Stimulated activated CD8-positive, alpha-beta memory T cell treated with anti-CD3 and anti-CD28 coated beads, Interleukin-4, amount 100 ng/mL, for 4 hours (primary cell): ENCODE results near the gene MYO5A.
"Not testable (repeated sequence)": the region's sequence is repeated elsewhere in the genome, so short reads cannot be mapped to it uniquely, and the experiment has no call there.

Experiments used
- DNase-seq, 2 donors: peaks; one replicate each; pipeline ENCODE4 v3.0.0-alpha.2; 2020; ENCODE audit warnings: low read depth in 2 of 2, low spot score in 1 of 2

Gene MYO5A

GRCh38 chr15:52509500-52510245 lies 19.0 kb downstream of the MYO5A start:
- no peak for DNase-seq

- DNase-seq, result no peak
Observed at GRCh38 chr15:52506549-52506948, 22.1 kb downstream of the MYO5A start.

- no peak for DNase-seq
Observed at GRCh38 chr15:52505151-52505550, 23.5 kb downstream of the MYO5A start.

DNA sequence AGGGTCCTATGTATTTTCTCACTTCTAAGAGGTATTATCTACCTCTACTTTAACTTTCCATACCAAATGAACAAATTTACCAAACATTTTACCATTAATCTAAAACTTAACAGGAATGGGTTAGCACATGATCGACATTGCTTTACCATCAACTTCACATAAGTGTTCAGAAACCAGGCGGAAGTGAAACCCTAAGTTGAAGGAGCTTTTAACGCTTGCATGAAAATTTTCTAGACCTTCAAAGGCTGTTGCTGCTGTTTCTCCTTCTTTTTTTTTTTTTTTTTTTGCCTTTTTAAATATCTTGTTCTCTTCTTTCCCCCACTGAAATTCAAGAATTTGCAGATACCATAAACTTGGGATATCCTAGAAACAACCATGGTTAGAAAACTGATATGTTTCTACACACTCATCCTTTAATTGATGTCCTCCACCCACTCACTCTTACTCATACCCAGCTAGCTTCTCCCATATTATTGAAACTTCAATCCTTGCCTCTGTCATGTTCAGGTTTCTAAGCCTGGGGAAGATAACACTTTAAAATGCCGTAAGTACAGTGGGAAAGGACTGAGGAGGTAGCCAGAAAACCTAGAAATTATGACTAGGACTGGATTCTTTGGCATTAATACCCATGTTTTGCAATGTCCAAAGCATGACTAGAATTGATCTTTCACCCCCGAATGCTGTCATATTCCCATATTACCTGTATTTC lies 24.7 kb downstream of the MYO5A start:
- DNase-seq, result no peak

DNA sequence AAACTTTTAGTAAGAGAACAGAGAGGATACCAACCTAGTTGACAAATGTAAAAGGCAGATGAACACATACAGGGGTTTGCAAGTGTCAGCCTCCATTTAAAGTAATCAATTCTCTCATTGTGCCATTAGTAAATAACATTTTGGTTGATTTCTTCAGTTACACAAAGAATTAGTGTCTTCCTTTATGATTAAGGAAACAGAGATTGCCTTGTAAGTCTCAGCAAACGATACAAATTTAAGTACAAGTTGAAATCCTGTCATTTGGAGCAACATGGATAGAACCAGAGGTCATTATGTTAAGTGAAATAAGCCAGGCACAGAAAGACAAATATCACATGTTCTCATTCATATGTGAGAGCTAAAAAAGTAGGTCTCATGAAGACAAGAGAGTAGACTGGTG lies 26.1 kb downstream of the MYO5A start:
- no peak for DNase-seq

GRCh38 chr15:52499506-52499905 lies 29.2 kb downstream of the MYO5A start:
- no peak for DNase-seq

DNA sequence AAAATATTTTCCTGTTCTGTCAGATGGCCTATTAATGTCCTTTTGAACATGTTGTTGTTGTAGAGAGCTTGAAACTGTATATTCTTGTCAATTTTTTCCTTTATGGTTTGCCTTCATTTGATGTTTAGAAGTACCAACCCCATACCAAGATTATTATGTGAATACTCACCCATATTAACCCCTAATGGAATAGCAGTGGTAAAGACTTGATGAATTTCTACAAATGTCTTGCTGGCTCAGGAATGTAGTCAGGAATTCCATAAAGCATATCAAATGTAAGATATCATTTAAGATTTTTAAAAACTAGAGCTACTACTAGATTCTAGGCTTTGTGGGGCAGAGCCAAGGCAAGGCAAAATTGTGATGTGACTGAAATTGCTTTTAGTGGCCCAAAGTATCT lies 30.0 kb downstream of the MYO5A start:
- no peak for DNase-seq

- no peak for DNase-seq
Observed at GRCh38 chr15:52496776-52497470, 31.8 kb downstream of the MYO5A start.

DNA sequence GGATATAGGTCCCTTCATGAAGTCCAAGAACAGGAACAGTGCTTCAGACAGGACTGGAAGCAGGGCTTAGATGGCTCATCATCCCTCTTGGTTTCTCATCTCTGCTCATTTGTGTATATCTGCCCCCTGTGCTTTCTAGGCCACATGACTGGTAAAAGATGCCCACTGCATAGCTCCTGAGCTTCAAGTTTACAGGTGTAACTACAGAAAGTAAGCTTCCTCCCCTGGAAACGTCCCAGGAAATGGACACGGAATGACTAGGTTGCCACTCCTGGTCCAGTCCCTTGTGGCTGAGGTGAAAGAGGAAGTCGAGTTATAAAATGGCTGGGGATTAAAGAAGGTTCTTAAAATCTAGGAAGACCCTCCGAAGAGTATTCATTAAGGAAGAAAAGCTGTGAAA lies 32.5 kb downstream of the MYO5A start:
- no peak for DNase-seq

GRCh38 chr15:52495125-52495524 lies 33.6 kb downstream of the MYO5A start:
- no peak for DNase-seq

GRCh38 chr15:52493968-52494367 lies 34.7 kb downstream of the MYO5A start:
- no peak for DNase-seq

DNA sequence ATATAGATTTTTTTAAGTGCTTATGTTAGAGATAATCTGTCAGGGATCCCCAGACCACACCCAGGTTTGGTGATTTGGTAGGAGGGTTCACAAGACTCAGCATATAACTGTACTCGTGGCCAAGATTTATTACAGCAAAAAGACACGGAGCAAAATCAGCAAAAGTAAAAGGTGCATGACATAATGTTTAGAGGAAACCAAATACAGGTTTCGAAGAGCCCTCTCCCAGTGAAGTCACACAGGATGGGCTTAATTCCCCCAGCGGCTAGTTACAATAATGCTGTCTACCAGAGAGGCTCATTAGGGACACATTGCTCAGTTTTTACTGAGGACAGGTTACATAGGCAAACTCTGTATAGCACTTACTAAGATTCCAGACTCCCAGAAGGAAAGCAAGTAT lies 36.5 kb downstream of the MYO5A start:
- DNase-seq, result no peak

- DNase-seq, result no peak
Observed at GRCh38 chr15:52491472-52491871, 37.2 kb downstream of the MYO5A start.

- not testable (repeated sequence) for DNase-seq
Observed at GRCh38 chr15:52489430-52489829, 39.2 kb downstream of the MYO5A start.

DNA sequence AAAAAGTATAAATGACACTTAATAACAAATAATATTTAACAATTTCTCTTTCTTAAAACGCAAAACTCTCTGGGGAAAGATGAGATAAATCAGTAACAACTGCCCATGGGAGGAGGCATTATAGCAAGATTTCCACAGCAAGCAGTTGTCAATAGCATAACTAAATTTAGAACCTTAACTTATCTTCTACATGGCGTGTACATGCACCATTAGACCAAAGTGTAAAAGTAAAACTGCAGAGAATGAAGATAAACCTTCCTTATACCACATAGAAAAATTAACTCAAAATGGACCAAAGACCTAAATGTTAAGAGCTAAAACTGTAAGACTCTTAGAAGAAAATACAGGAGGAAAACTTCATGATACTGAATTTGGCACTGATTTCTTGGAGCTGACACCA lies 39.9 kb downstream of the MYO5A start:
- no peak for DNase-seq

DNA sequence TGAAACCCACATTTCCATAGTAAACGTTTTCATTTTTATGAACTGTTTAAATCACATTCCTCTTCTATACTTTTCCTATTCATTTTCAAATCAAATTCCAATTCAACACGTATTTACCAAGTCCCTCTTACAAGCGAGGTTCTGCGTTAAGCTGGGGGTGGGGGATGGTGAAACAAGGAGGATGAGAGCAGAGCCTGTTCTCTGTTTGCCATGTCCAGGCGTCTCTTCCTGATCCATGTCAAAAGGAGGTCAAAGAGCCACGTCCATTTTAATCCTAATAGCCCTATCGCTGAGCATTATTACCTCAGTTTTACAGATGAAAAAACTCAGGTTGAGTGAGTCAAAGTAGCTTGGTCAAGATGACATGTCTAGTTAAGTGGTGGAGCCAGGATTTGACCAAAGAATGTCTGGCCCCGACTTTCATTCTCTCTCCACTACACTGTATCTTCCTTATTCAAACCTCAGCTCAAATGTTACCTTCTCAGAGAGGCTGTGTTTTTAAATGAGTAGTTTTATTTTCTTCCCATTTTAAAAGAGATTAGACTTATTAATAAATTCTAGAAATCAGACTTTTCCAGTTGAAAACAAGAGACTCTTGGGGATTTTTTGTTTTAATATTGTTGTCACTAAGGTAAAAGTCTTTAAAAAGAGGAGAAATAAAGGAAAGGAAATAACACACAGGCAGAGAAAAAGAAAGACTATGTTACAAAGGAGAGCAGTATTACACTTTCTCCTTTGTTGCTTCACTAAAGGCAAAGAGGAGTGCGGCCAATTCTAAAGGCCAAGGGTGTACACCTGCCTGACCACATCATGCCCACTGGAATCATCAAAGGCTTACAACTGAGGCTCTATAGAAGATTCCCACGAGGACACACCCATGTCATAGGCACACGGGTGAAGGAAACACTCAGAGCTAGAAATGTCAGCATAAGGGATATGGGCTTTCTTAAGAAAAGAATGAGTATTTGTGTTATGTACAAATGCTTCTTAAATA lies 42.4 kb downstream of the MYO5A start:
- DNase-seq, result no peak

GRCh38 chr15:52485290-52485689 lies 43.4 kb downstream of the MYO5A start:
- DNase-seq, result no peak

GRCh38 chr15:52483707-52484106 lies 45.0 kb downstream of the MYO5A start:
- DNase-seq, result no peak

DNA sequence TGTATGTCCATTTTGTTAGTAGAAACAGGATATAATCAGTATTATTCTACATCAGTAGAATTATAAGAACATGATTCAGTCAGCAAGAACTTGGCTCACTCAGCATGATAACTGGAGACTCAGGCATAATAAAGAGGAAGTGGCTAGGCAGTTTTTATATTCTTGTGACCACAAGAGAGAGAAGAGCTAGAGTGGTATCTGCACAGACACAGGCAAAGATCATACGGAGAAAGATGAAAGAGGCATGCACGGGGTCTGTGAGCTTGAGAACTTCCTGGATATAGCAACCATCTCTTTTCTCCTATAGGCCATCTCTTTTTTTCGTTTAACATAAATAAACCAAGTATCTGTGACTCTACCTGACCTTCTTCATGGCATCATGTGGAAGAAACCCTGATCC lies 46.8 kb downstream of the MYO5A start:
- DNase-seq, result peak in 1 of 2 donors; percentile 12

DNA sequence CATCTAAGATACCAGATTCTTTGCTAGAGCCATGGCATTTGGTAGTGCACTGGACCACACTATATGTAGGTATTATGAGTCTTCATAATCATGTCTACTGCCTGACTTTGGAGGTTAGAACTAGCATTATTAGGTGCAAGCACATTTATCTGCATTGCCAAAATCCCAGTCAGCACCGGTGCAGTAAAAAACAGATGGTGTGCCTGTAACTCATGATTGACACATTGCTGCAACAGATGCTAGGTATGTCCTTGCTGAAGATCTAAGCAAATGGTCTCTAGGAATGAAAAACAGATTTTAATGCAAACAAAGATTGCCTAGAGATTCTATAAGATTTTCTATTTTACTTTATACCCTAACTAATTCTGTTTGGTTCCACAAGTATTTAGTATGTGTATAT lies 47.7 kb downstream of the MYO5A start:
- DNase-seq, result no peak

DNA sequence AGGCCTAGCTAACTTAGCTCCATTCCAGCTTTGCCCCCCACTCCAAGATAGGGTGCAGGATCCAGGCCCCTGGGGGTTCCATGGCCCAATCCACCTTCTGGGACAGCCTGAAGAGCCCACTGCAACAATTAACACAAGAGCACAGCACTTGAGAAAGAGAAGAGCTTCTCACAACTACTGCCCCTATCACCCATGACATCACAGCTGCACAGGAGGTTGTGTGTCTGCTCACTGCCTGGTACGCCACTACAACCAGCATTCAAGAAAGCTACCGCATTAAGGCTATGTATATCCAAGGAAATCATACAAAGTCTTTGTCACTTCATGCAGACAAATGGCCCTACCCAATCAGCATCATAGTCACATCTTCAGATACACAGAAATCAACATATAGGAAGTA lies 62.0 kb downstream of the MYO5A start:
- no peak for DNase-seq
